Mammary microvascular endothelial cell (primary cell): ENCODE measurements around the gene CACNG8. TPM values are rescaled to one million over a fixed set of nuclear protein-coding genes. Genes with fewer than 3 reads are reported as not detected.

Experiments
- total RNA-seq: library from RNA; depleted of rRNA; stranded (reverse); fragments of >200 nt; gene quantifications from 2 replicates; pipeline ENCODE4 v1.2.3, GENCODE V29; 2015

CACNG8 gene
- 0.15 and 0.20 TPM in 2 replicates for total RNA-seq

GRCh38 chr19:53962887-53963431 is at the start of gene CACNG8:
Gene CACNG8, plus strand, starts transcription at chr19:53962937.

GRCh38 chr19:53991224-53992113 is 28.7 kb downstream of the CACNG8 start, which contains the start of gene CACNG6:
Gene CACNG6, plus strand, starts transcription at chr19:53991637. Its CDS starts 1,241 bp downstream, at chr19:53992878.

Other genes starting within 250 kb of the CACNG8 start
- 1.6 and 2.0 TPM in 2 replicates for gene NLRP12, start 138.6 kb upstream of the CACNG8 start, total RNA-seq
- gene MYADM, start 95.1 kb upstream of the CACNG8 start, total RNA-seq, result 113 and 130 TPM in 2 replicates
- gene PRKCG, start 80.7 kb upstream of the CACNG8 start, total RNA-seq, result not detected in 2 replicates
- not detected in 2 replicates for gene CACNG7, start 53.7 kb upstream of the CACNG8 start, total RNA-seq
- gene CACNG6, start 28.7 kb downstream of the CACNG8 start, total RNA-seq, result 3.9 and 4.9 TPM in 2 replicates
- gene VSTM1, start 101.0 kb downstream of the CACNG8 start, total RNA-seq, result not detected in 2 replicates
- not detected in 2 replicates for gene TARM1, start 118.4 kb downstream of the CACNG8 start, total RNA-seq
- gene OSCAR, start 137.9 kb downstream of the CACNG8 start, total RNA-seq, result not detected in 2 replicates
- 25.6 and 46.0 TPM in 2 replicates for gene NDUFA3, start 139.9 kb downstream of the CACNG8 start, total RNA-seq
- gene TFPT, start 152.7 kb downstream of the CACNG8 start, total RNA-seq, result 57.4 and 58.0 TPM in 2 replicates
- 107 and 123 TPM in 2 replicates for gene PRPF31, start 152.8 kb downstream of the CACNG8 start, total RNA-seq
- 11.1 and 15.0 TPM in 2 replicates for gene CNOT3, start 174.8 kb downstream of the CACNG8 start, total RNA-seq
- 5.9 and 9.5 TPM in 2 replicates for gene LENG1, start 196.8 kb downstream of the CACNG8 start, total RNA-seq
- gene TMC4, start 210.2 kb downstream of the CACNG8 start, total RNA-seq, result not detected in 2 replicates
- gene MBOAT7, start 226.6 kb downstream of the CACNG8 start, total RNA-seq, result 176 and 214 TPM in 2 replicates
- 92.1 and 103 TPM in 2 replicates for gene TSEN34, start 228.4 kb downstream of the CACNG8 start, total RNA-seq
- 2,166 and 2,183 TPM in 2 replicates for gene RPS9, start 237.9 kb downstream of the CACNG8 start, total RNA-seq